ENCODE results near the gene CRELD1.

DNA sequence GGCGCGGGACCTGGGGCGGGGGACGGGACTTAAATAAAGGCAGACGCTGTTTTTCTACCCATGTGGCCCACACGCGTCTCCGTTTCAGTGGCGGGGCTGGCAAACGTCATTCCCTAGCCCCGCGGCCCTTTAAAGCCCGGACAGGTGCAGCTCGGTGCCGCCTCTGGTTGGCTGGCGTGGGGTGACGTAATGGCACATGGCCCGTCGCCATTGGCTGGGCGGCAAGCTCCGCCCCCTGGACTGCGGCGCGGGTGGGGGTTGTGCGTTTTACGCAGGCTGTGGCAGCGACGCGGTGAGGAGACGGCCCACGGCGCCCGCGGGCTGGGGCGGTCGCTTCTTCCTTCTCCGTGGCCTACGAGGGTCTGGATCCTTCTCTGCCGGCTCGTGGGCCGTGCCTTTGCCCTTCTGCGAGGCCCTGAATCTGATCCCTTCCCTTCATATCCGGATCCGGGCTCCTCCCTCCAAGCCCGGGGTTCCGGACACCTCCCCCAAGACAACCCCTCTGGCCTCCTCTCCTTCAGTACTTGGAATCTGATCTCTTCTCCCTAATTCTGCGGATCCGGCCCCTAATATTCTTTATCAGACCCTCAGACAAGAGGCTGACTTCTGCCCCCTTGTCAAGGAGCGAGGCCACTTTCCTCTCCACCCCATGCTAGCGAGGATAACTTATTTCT lies at the start of gene CRELD1:
- TF ChIP-seq, protein P1, sequence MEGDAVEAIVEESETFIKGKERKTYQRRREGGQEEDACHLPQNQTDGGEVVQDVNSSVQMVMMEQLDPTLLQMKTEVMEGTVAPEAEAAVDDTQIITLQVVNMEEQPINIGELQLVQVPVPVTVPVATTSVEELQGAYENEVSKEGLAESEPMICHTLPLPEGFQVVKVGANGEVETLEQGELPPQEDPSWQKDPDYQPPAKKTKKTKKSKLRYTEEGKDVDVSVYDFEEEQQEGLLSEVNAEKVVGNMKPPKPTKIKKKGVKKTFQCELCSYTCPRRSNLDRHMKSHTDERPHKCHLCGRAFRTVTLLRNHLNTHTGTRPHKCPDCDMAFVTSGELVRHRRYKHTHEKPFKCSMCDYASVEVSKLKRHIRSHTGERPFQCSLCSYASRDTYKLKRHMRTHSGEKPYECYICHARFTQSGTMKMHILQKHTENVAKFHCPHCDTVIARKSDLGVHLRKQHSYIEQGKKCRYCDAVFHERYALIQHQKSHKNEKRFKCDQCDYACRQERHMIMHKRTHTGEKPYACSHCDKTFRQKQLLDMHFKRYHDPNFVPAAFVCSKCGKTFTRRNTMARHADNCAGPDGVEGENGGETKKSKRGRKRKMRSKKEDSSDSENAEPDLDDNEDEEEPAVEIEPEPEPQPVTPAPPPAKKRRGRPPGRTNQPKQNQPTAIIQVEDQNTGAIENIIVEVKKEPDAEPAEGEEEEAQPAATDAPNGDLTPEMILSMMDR (IDR thresholded peaks at IDR 0.05), result no peak
- TF ChIP-seq EZH2 (IDR thresholded peaks at IDR 0.05; ENCODE audit: borderline replicate concordance, insufficient read depth, low read depth, low read length, poor library complexity, severe bottlenecking), result no peak

All from B cell (primary cell).